ENCODE data around the gene ORAI3. TPM values are rescaled to one million over a fixed set of nuclear protein-coding genes. Genes with fewer than 3 reads are reported as not detected.

The ORAI3 gene
- total RNA-seq, 2 experiments from 2014 or later, result 6.9 to 7.9 TPM

GRCh38 chr16:30972872-30973271 is 24.0 kb downstream of the ORAI3 start:
- POLR2A ChIA-PET, result no interaction called here
- no peak for ATAC-seq
- intact Hi-C loops (cut with DNase I, micrococcal nuclease), result no loop called here

GRCh38 chr16:30974348-30974747 is 25.5 kb downstream of the ORAI3 start:
- Mint-ChIP-seq H3K9me3 (ENCODE audit: low read depth) (no peaks in the 10 kb centered on the region), H3K27ac (no peak overlapping the region), H3K36me3 (ENCODE audit: low read depth) (peaks cover 50% of the 10 kb centered on the region), H3K27me3 (no peaks in the 10 kb centered on the region), H3K4me1 (no peaks in the 10 kb centered on the region), H3K4me3 (no peak overlapping the region)
- intact Hi-C loops (cut with DNase I, micrococcal nuclease), result no loop called here
- ChIA-PET CTCF (no interaction called here), POLR2A (no interaction called here)
- ATAC-seq (no peak), DNase-seq (no peak)

More at GRCh38 chr16:30972872-30973271, 24.0 kb downstream of the ORAI3 start:
- peaks cover 53% of the 10 kb centered on the region for H3K36me3 Mint-ChIP-seq (ENCODE audit: low read depth)
- H3K27ac Mint-ChIP-seq, result no peak overlapping the region
- CTCF ChIA-PET, result interaction anchor here (0.6 to 1.6 kb wide), 2 partner anchors 9 to 896 kb away, joined by 3 read pairs; no protein-coding TSS in a partner anchor
- no peak for DNase-seq
- no peaks in the 10 kb centered on the region for H3K9me3 Mint-ChIP-seq (ENCODE audit: low read depth)
- H3K27me3 Mint-ChIP-seq, result no peaks in the 10 kb centered on the region
- no peak overlapping the region for H3K4me3 Mint-ChIP-seq
- H3K4me1 Mint-ChIP-seq, result no peaks in the 10 kb centered on the region

GRCh38 chr16:30976486-30976885 is 27.6 kb downstream of the ORAI3 start:
- intact Hi-C loops (cut with DNase I, micrococcal nuclease), result no loop called here
- DNase-seq, result no peak
- Mint-ChIP-seq H3K27me3 (no peaks in the 10 kb centered on the region), H3K9me3 (ENCODE audit: low read depth) (no peaks in the 10 kb centered on the region), H3K27ac (no peak overlapping the region), H3K4me1 (no peaks in the 10 kb centered on the region), H3K4me3 (no peak overlapping the region), H3K36me3 (ENCODE audit: low read depth) (peaks cover 45% of the 10 kb centered on the region)
- CTCF ChIA-PET, result no interaction called here
- ATAC-seq, result no peak
- POLR2A ChIA-PET, result no interaction called here

- Mint-ChIP-seq H3K36me3 (ENCODE audit: low read depth) (peaks cover 37% of the 10 kb centered on the region), H3K27ac (no peak overlapping the region), H3K4me3 (no peak overlapping the region), H3K27me3 (no peaks in the 10 kb centered on the region), H3K9me3 (ENCODE audit: low read depth) (no peaks in the 10 kb centered on the region), H3K4me1 (no peaks in the 10 kb centered on the region)
- DNase-seq, result peak; percentile 62
- peak; percentile 59 for ATAC-seq
- intact Hi-C loops (cut with DNase I, micrococcal nuclease), result no loop called here
- ChIA-PET POLR2A (no interaction called here), CTCF (interaction anchor here (0.7 to 0.9 kb wide), 2 partner anchors 17 to 36 kb away, joined by 3 read pairs; no protein-coding TSS in a partner anchor)
These were observed 28.6 kb downstream of the ORAI3 start for GRCh38 chr16:30977502-30977901.

GRCh38 chr16:30979170-30980022 is 30.5 kb downstream of the ORAI3 start:
- H3K36me3 Mint-ChIP-seq (ENCODE audit: low read depth), result peaks cover 30% of the 10 kb centered on the region
- ATAC-seq (no peak), DNase-seq (no peak)
- ChIA-PET CTCF (interaction anchor here (0.8 kb wide), 1 partner anchor 196 kb away, joined by 4 read pairs; no protein-coding TSS in a partner anchor), POLR2A (no interaction called here)
- H3K27ac Mint-ChIP-seq, result no peak overlapping the region
- H3K9me3 Mint-ChIP-seq (ENCODE audit: low read depth), result no peaks in the 10 kb centered on the region
- H3K4me1 Mint-ChIP-seq, result no peaks in the 10 kb centered on the region
- H3K4me3 Mint-ChIP-seq, result no peak overlapping the region
- no peaks in the 10 kb centered on the region for H3K27me3 Mint-ChIP-seq
- intact Hi-C loops (cut with DNase I, micrococcal nuclease), result loop anchor here (10.0 kb wide), 2 partner anchors 115 to 315 kb away; partner anchors contain the start of gene VKORC1 (in 1 of the 2)

- Mint-ChIP-seq H3K36me3 (ENCODE audit: low read depth) (peaks cover 28% of the 10 kb centered on the region), H3K4me1 (peaks cover 3% of the 10 kb centered on the region), H3K4me3 (no peak overlapping the region), H3K27ac (no peak overlapping the region), H3K9me3 (ENCODE audit: low read depth) (no peaks in the 10 kb centered on the region), H3K27me3 (no peaks in the 10 kb centered on the region)
- DNase-seq (no peak), ATAC-seq (no peak)
- CTCF ChIA-PET, result no interaction called here
- POLR2A ChIA-PET, result no interaction called here
- intact Hi-C loops (cut with DNase I, micrococcal nuclease), result loop anchor here (10.0 kb wide), 2 partner anchors 115 to 315 kb away; partner anchors contain the start of gene VKORC1 (in 1 of the 2)
These were observed 31.1 kb downstream of the ORAI3 start for GRCh38 chr16:30980023-30980371.

GRCh38 chr16:30980434-30980833 is 31.6 kb downstream of the ORAI3 start:
- H3K27ac Mint-ChIP-seq, result no peak overlapping the region
- H3K9me3 Mint-ChIP-seq (ENCODE audit: low read depth), result no peaks in the 10 kb centered on the region
- H3K27me3 Mint-ChIP-seq, result no peaks in the 10 kb centered on the region

GRCh38 chr16:30980959-30981358 is 32.1 kb downstream of the ORAI3 start:
- Mint-ChIP-seq H3K36me3 (ENCODE audit: low read depth) (peaks cover 24% of the 10 kb centered on the region), H3K27me3 (no peaks in the 10 kb centered on the region), H3K4me1 (peaks cover 3% of the 10 kb centered on the region), H3K9me3 (ENCODE audit: low read depth) (no peaks in the 10 kb centered on the region), H3K27ac (no peak overlapping the region), H3K4me3 (no peak overlapping the region)
- POLR2A ChIA-PET, result interaction anchor here (0.6 kb wide), 1 partner anchor 462 kb away, joined by 3 read pairs; the partner anchor contains the start of gene ZNF843
- ATAC-seq (no peak), DNase-seq (no peak)
- intact Hi-C loops (cut with DNase I, micrococcal nuclease), result loop anchor here (10.0 kb wide), 2 partner anchors 114 to 314 kb away; partner anchors contain the start of gene VKORC1 (in 1 of the 2)
- CTCF ChIA-PET, result interaction anchor here (0.6 to 0.7 kb wide), 2 partner anchors 43 to 488 kb away, joined by 3 read pairs; no protein-coding TSS in a partner anchor

More at GRCh38 chr16:30980434-30980833, 31.6 kb downstream of the ORAI3 start:
- H3K36me3 Mint-ChIP-seq (ENCODE audit: low read depth), result peaks cover 28% of the 10 kb centered on the region
- DNase-seq (no peak), ATAC-seq (no peak)
- H3K4me3 Mint-ChIP-seq, result no peak overlapping the region
- intact Hi-C loops (cut with DNase I, micrococcal nuclease), result loop anchor here (10.0 kb wide), 2 partner anchors 114 to 314 kb away; partner anchors contain the start of gene VKORC1 (in 1 of the 2)
- POLR2A ChIA-PET, result no interaction called here
- peaks cover 3% of the 10 kb centered on the region for H3K4me1 Mint-ChIP-seq
- CTCF ChIA-PET, result interaction anchor here (0.6 kb wide), 1 partner anchor 488 kb away, joined by 3 read pairs; no protein-coding TSS in a partner anchor

GRCh38 chr16:30982548-30983288 is 33.9 kb downstream of the ORAI3 start:
- POLR2A ChIA-PET, result interaction anchor here (1.1 kb wide), 1 partner anchor 143 kb away, joined by 3 read pairs; no protein-coding TSS in a partner anchor
- CTCF ChIA-PET, result interaction anchor here (0.5 to 5.2 kb wide), 11 partner anchors 11 to 886 kb away, joined by 3 to 35 read pairs (median 4); no protein-coding TSS in a partner anchor
- H3K4me1 Mint-ChIP-seq, result peaks cover 3% of the 10 kb centered on the region
- DNase-seq (no peak), ATAC-seq (no peak)
- H3K27me3 Mint-ChIP-seq, result no peaks in the 10 kb centered on the region
- intact Hi-C loops (cut with DNase I, micrococcal nuclease), result loop anchor here (10.0 kb wide), 2 partner anchors 112 to 312 kb away; partner anchors contain the start of gene VKORC1 (in 1 of the 2)
- H3K4me3 Mint-ChIP-seq, result no peak overlapping the region
- H3K36me3 Mint-ChIP-seq (ENCODE audit: low read depth), result peaks cover 18% of the 10 kb centered on the region
- no peaks in the 10 kb centered on the region for H3K9me3 Mint-ChIP-seq (ENCODE audit: low read depth)
- no peak overlapping the region for H3K27ac Mint-ChIP-seq

GRCh38 chr16:30983289-30983889 is 34.5 kb downstream of the ORAI3 start:
- no peak overlapping the region for H3K4me3 Mint-ChIP-seq
- ChIA-PET CTCF (interaction anchor here (0.5 to 5.2 kb wide), 12 partner anchors 10 to 886 kb away, joined by 3 to 35 read pairs (median 4); no protein-coding TSS in a partner anchor), POLR2A (no interaction called here)
- intact Hi-C loops (cut with DNase I, micrococcal nuclease), result loop anchor here (10.0 kb wide), 2 partner anchors 111 to 311 kb away; partner anchors contain the start of gene VKORC1 (in 1 of the 2)
- H3K4me1 Mint-ChIP-seq, result peaks cover 3% of the 10 kb centered on the region
- no peak overlapping the region for H3K27ac Mint-ChIP-seq
- no peaks in the 10 kb centered on the region for H3K27me3 Mint-ChIP-seq
- peaks cover 18% of the 10 kb centered on the region for H3K36me3 Mint-ChIP-seq (ENCODE audit: low read depth)
- ATAC-seq, result no peak
- DNase-seq, result no peak
- H3K9me3 Mint-ChIP-seq (ENCODE audit: low read depth), result no peaks in the 10 kb centered on the region

Measured in activated CD4-positive, alpha-beta T cell treated with anti-CD3 and anti-CD28 coated beads for 36 hours (primary cell).